Gastrocnemius medialis (tissue), 4 donors: Measurements from ENCODE around the gene PCDH18.

Experiments used
- POLR2A ChIP-seq, 2 donors: fragments of 450-650 bp; IDR thresholded peaks; one replicate each; pipeline ENCODE4 v1.6.1; 2017; ENCODE audit warnings: antibody characterized with exemption in 2 of 2, mild to moderate bottlenecking in 2 of 2, moderate library complexity in 2 of 2
- TF ChIP-seq, protein P1 (sequence below), 5 experiments: fragments of 450-650 bp in 3 of 5; fragments of 200-600 bp in 2 of 5; sonication (generic) in 2 of 5; IDR thresholded peaks in 4 of 5; conservative IDR thresholded peaks in 1 of 5; 1 replicate in 4 of 5; 2 replicates in 1 of 5; pipeline ENCODE4 v1.5.1; 2016 to 2019; ENCODE audit warnings: antibody characterized with exemption in 5 of 5, mild to moderate bottlenecking in 3 of 5, moderate library complexity in 3 of 5

DNA sequence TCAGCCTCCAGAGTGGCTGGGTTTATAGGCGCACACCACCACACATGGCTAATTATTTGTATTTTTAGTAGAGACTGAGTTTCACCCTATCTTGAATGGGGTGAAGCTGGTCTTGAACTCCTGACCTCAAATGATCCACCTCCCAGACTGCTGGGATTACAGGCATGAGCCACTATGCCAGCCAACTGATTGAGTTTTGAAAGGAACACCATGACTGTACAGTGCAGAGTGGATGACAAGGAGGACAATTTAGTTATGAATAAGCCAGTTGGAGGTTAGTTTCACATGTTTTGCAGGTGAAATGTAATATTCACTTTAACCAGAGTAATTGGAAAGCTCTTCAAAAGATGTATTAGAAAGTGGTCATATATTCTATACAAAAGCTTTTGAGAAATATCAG is 60.8 kb downstream of the PCDH18 start:
- TF ChIP-seq, protein P1, sequence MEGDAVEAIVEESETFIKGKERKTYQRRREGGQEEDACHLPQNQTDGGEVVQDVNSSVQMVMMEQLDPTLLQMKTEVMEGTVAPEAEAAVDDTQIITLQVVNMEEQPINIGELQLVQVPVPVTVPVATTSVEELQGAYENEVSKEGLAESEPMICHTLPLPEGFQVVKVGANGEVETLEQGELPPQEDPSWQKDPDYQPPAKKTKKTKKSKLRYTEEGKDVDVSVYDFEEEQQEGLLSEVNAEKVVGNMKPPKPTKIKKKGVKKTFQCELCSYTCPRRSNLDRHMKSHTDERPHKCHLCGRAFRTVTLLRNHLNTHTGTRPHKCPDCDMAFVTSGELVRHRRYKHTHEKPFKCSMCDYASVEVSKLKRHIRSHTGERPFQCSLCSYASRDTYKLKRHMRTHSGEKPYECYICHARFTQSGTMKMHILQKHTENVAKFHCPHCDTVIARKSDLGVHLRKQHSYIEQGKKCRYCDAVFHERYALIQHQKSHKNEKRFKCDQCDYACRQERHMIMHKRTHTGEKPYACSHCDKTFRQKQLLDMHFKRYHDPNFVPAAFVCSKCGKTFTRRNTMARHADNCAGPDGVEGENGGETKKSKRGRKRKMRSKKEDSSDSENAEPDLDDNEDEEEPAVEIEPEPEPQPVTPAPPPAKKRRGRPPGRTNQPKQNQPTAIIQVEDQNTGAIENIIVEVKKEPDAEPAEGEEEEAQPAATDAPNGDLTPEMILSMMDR (IDR thresholded peaks at IDR 0.05 in 4 of 5, conservative IDR thresholded peaks at IDR 0.05 in 1 of 5): no peak
- TF ChIP-seq POLR2A (IDR thresholded peaks at IDR 0.05): no peak
